ENCODE measurements around the gene SELENOV. TPM values are rescaled to one million over a fixed set of nuclear protein-coding genes. Genes with fewer than 3 reads are reported as not detected.

SELENOV gene
- total and polyA plus RNA-seq, 9 of the 15 experiments (the other 6 are each of a cell fraction or from before 2014, with no cell fraction given) = 0.04 to 0.09 (median 0.06) TPM; not detected in 4

DNA sequence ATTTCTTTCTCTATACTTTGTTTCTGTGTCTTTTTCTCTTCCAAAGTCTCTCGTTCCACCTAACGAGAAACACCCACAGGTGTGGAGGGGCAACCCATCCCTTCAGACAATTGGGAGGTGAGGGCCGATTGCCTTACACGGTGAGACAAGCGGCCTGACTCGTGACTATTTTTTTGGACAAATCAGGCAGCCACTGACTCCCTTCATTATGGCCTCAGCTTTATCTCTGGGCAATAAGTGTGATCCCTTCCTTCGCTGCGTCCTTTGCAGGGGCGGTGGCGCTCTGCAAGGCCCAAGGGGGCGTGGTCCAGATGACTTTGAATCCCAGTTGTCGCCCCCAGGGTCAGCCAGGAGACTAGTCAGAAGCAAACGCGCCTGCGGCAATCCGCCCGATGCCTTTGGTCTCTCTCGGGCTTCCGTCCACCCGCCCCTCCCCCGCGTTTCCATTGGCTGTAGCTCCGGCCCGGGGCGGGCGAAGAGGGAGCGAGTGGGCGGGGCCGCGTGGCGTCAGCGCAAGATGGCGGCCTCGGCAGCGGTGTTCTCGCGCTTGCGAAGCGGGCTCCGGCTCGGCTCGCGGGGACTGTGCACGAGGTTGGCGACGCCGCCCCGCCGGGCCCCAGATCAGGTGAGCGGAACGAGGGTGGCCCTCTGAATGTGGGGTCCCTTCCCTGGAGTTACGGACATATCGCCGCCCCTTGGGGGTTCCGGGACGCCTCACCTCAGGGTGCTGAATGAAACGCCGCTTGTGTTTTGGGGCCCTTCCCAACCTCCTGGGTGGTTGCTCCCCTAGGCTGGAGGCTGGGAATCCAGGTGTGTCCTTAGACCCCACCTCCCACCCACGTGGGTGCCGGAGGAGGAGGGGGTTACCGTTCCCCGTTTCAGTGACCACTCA lies 34.4 kb upstream of the SELENOV start, which contains the start of gene TIMM50 (continued):
- TF ChIP-seq, protein P1, sequence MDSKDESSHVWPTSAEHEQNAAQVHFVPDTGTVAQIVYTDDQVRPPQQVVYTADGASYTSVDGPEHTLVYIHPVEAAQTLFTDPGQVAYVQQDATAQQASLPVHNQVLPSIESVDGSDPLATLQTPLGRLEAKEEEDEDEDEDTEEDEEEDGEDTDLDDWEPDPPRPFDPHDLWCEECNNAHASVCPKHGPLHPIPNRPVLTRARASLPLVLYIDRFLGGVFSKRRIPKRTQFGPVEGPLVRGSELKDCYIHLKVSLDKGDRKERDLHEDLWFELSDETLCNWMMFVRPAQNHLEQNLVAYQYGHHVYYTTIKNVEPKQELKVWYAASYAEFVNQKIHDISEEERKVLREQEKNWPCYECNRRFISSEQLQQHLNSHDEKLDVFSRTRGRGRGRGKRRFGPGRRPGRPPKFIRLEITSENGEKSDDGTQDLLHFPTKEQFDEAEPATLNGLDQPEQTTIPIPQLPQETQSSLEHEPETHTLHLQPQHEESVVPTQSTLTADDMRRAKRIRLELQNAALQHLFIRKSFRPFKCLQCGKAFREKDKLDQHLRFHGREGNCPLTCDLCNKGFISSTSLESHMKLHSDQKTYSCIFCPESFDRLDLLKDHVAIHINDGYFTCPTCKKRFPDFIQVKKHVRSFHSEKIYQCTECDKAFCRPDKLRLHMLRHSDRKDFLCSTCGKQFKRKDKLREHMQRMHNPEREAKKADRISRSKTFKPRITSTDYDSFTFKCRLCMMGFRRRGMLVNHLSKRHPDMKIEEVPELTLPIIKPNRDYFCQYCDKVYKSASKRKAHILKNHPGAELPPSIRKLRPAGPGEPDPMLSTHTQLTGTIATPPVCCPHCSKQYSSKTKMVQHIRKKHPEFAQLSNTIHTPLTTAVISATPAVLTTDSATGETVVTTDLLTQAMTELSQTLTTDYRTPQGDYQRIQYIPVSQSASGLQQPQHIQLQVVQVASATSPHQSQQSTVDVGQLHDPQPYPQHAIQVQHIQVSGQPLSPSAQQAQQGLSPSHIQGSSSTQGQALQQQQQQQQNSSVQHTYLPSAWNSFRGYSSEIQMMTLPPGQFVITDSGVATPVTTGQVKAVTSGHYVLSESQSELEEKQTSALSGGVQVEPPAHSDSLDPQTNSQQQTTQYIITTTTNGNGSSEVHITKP (IDR thresholded peaks at IDR 0.05; ENCODE audit: partially characterized antibody) = peak; percentile 42
- no peak for TF ChIP-seq TCF15 (CRISPR knock-in tag; IDR thresholded peaks at IDR 0.05)
- TF ChIP-seq FOXK1 (CRISPR knock-in tag; IDR thresholded peaks at IDR 0.05; ENCODE audit: borderline replicate concordance) = peak; percentile 85; the same call in 1 of the 2 replicates
- TF ChIP-seq SPI1 (IDR thresholded peaks at IDR 0.05; ENCODE audit: borderline replicate concordance, low read depth, low read length) = no peak
- peak; percentile 99 for TF ChIP-seq ZNF407 (IDR thresholded peaks at IDR 0.05; ENCODE audit: low read depth)
- TF ChIP-seq NFATC3 (IDR thresholded peaks at IDR 0.05) = 0 out of 2 replicates have a peak, but pooled peaks have one; percentile 46
- peak; percentile 87 for TF ChIP-seq SUPT5H (IDR thresholded peaks at IDR 0.05)
- peak; percentile 95 for TF ChIP-seq ZNF24 (IDR thresholded peaks at IDR 0.05)
- peak; percentile 48; the same call in 1 of the 2 replicates for TF ChIP-seq CBX1 (IDR thresholded peaks at IDR 0.05; ENCODE audit: low read depth)
- TF ChIP-seq GATA2 (CRISPR knock-in tag; IDR thresholded peaks at IDR 0.05) = 0 out of 2 replicates have a peak, but pooled peaks have one; percentile 28
- TF ChIP-seq ZNF766 (CRISPR knock-in tag; conservative IDR thresholded peaks at IDR 0.05) = 0 out of 2 replicates have a peak, but pooled peaks have one; percentile 33
- peak; percentile 55 for TF ChIP-seq SMARCE1 (IDR thresholded peaks at IDR 0.05)
- no peak for TF ChIP-seq NCOA4 (IDR thresholded peaks at IDR 0.05; ENCODE audit: partially characterized antibody)
- no peak for TF ChIP-seq MYNN (IDR thresholded peaks at IDR 0.05)
- TF ChIP-seq MYNN (CRISPR knock-in tag; IDR thresholded peaks at IDR 0.05) = no peak
- peak; percentile 90 for TF ChIP-seq EP400 (IDR thresholded peaks at IDR 0.05)
- TF ChIP-seq GTF2E2 (tag; IDR thresholded peaks at IDR 0.05) = peak; percentile 79

Data from K562 (cell line).